A549 (cell line): Measurements from ENCODE around the gene ETF1.
A peak's percentile ranks its signal among the peaks of the same experiment; 100 is the strongest.

Experiments used
- E2F6 ChIP-seq: IDR thresholded peaks from 2 replicates; pipeline ENCODE4 v1.6.1; 2012; ENCODE audit warnings: low read depth, borderline replicate concordance
- HEYL ChIP-seq: fragments of 250-450 bp; sonication (Bioruptor Pico); IDR thresholded peaks from 2 replicates; pipeline ENCODE4 v1.8.0; 2021; ENCODE audit warnings: mild to moderate bottlenecking, moderate library complexity
- MAFK ChIP-seq: fragments of 450-650 bp; IDR thresholded peaks from 2 replicates; pipeline ENCODE4 v1.6.1; 2014; ENCODE audit not compliant: partially characterized antibody
- MAX ChIP-seq: IDR thresholded peaks from 2 replicates; pipeline ENCODE4 v1.6.1; 2012
- RAD21 ChIP-seq, 2 experiments: fragments of >200 bp in 1 of 2; sonication (Bioruptor Twin) in 1 of 2; formaldehyde crosslinking in 1 of 2; IDR thresholded peaks in 1 of 2; conservative IDR thresholded peaks in 1 of 2; 2 replicates in 1 of 2; 3 replicates in 1 of 2; pipeline ENCODE4 v1.6.1; 2012 to 2018; ENCODE audit warnings: inconsistent platforms in 1 of 2
- TF ChIP-seq, protein P1 (sequence below): fragments of >200 bp; sonication (Bioruptor Twin); formaldehyde crosslinking; IDR thresholded peaks from 3 replicates; pipeline ENCODE4 v1.5.1; 2016
- TF ChIP-seq, protein P2 (sequence below): fragments of 450-650 bp; IDR thresholded peaks from 2 replicates; pipeline ENCODE4 v1.6.1; 2014; ENCODE audit warnings: antibody characterized with exemption
- TF ChIP-seq, protein P3 (sequence below): fragments of 250-450 bp; sonication (Bioruptor Pico); IDR thresholded peaks from 2 replicates; pipeline ENCODE4 v1.5.0; 2021; ENCODE audit warnings: mild to moderate bottlenecking, moderate library complexity, borderline replicate concordance

DNA sequence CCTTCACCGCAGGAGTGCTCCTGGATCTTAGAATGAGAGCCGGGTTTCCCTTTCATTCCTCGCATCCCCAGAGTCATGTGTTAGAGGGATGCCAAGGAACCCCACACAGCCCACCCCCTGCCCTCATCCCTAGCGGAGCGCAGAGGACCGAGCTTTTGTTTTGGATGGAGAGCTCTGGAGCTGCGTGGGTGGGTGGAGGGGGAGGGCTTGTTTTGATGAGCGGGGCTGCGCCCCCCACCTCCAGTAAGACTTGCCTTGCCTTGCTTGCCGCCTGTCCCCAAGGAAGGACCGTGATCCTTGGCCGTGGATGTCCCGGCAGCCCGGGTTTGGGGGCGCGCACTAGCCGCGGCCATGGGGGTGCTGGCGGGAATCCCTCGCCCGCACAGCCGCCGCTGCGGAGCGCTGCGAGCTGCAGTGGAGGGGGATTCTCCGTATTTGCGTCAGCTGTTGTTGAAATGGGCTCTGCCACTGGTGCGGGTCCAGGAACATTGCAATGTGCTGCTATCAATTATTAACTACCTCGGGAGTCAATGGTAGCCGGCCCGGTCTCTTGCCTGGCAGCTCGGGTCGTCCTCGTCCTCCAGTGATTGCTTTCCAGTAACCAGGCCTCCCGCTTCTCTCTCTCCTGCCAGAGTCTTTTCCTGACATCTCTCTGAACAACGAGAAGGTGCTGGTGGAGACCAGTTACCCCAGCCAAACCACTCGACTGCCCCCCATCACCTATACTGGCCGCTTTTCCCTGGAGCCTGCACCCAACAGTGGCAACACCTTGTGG, 76.7 kb downstream of the ETF1 start:
- no peak for TF ChIP-seq E2F6
- TF ChIP-seq, protein P1, sequence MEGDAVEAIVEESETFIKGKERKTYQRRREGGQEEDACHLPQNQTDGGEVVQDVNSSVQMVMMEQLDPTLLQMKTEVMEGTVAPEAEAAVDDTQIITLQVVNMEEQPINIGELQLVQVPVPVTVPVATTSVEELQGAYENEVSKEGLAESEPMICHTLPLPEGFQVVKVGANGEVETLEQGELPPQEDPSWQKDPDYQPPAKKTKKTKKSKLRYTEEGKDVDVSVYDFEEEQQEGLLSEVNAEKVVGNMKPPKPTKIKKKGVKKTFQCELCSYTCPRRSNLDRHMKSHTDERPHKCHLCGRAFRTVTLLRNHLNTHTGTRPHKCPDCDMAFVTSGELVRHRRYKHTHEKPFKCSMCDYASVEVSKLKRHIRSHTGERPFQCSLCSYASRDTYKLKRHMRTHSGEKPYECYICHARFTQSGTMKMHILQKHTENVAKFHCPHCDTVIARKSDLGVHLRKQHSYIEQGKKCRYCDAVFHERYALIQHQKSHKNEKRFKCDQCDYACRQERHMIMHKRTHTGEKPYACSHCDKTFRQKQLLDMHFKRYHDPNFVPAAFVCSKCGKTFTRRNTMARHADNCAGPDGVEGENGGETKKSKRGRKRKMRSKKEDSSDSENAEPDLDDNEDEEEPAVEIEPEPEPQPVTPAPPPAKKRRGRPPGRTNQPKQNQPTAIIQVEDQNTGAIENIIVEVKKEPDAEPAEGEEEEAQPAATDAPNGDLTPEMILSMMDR = no peak
- TF ChIP-seq RAD21 (conservative IDR thresholded peaks at IDR 0.05 in 1 of 2, IDR thresholded peaks at IDR 0.05 in 1 of 2) = no peak
- TF ChIP-seq, protein P2, sequence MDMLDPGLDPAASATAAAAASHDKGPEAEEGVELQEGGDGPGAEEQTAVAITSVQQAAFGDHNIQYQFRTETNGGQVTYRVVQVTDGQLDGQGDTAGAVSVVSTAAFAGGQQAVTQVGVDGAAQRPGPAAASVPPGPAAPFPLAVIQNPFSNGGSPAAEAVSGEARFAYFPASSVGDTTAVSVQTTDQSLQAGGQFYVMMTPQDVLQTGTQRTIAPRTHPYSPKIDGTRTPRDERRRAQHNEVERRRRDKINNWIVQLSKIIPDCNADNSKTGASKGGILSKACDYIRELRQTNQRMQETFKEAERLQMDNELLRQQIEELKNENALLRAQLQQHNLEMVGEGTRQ = no peak
- TF ChIP-seq MAFK = no peak
- TF ChIP-seq MAX = no peak
- TF ChIP-seq, protein P3, sequence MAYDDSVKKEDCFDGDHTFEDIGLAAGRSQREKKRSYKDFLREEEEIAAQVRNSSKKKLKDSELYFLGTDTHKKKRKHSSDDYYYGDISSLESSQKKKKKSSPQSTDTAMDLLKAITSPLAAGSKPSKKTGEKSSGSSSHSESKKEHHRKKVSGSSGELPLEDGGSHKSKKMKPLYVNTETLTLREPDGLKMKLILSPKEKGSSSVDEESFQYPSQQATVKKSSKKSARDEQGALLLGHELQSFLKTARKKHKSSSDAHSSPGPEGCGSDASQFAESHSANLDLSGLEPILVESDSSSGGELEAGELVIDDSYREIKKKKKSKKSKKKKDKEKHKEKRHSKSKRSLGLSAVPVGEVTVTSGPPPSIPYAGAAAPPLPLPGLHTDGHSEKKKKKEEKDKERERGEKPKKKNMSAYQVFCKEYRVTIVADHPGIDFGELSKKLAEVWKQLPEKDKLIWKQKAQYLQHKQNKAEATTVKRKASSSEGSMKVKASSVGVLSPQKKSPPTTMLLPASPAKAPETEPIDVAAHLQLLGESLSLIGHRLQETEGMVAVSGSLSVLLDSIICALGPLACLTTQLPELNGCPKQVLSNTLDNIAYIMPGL (CRISPR knock-in tag) = peak; percentile 64; the same call in 1 of the 2 replicates
- no peak for TF ChIP-seq HEYL (CRISPR knock-in tag)
